Stimulated activated CD8-positive, alpha-beta memory T cell treated with anti-CD3 and anti-CD28 coated beads, Interleukin-12 subunit alpha, Interleukin-12 subunit beta, amount 100 ng/mL, for 24 hours (primary cell): ENCODE measurements around the gene DSEL.

Experiments used
- DNase-seq: peaks from one replicate; pipeline ENCODE4 v3.0.0-alpha.2; 2020; ENCODE audit errors: extremely low read depth

Gene DSEL

DNA sequence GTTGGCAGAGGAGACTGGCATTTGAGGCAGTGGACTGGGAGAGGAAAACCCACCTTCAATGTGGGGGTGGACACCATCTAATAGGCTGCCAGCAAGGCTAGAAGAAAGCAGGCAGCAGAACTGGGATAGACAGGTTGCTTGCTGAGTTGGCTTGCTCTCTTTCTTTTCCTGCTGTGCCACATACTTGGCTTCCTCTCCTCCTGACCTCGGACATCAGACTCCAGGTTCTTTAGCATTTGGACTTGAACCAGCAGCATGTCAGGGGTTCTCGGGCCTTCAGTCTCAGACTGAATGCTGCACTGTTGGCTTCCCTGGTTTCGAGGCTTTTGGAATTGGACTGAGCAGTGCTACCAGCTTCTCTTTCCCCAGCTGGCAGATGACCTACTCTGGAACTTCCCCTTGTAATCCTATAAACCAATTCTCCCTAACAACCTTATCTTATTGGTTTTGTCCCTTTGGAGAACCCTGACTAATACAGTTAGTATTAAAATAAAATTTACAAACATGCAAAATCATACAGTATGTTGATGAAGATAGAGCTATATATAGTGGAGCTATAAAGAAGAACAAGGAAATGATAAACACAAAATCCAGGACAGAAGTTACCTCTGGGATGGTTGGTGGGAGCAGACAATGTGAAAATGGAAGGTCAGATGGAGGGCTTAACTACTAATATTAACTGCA is 15.9 kb downstream of the DSEL start:
- no peak for DNase-seq

DNA sequence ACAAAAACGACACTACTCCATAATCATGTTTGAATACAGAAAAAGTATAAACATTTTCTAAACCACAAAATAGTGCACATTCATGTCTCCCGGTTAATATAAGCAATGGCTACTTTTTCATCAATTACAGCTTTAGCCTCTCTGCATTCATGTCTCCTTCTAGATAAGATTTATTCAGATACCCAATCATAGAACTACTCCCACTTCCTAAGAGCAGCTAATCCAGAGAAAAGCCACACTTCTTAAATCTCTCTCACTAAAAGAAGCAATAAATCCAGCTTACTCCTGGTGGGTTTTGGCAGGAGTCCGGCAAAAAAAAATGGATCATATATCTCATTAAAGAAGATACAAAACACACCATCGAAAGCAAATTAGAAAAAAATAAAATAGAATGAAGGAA is 20.1 kb downstream of the DSEL start:
- DNase-seq: no peak

DNA sequence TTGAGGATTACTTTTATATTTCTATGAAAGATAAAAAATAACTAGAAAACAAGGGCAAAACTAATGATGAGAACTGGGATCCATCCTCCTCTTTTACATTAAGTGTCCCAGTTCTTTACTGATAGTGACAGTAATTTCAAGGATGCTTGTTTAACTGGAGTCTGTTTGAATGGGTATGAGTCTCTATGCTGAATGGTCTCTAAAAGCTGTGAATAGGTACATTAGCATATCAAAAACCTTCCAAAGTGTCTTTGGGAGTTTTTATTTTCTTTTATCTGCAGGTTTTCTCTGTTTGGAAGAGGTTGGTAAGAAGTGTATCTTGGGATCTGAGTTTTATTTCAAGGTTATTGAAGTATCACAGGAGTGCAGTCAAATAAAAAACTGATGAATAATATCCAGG is 30.0 kb downstream of the DSEL start:
- DNase-seq: no peak

DNA sequence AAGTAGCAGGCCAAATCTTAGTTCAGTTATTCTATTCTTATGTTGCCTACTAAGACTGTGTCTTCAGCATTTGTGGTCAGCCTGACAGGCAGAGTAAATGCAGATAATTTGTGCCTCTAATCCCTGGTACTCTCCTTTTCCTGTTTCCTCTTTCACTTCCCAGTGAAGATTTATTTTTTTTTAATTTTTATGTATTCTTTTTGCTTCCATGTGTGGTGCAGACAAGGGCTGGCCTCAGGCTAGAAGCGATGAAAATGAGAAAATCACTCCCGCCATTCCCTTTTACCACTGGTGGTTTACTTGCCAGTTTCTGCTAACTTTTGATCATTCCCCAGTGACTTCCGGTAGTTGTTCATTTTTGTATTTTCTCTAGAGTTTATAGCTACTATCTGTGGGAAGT is 30.9 kb downstream of the DSEL start:
- DNase-seq: no peak

DNA sequence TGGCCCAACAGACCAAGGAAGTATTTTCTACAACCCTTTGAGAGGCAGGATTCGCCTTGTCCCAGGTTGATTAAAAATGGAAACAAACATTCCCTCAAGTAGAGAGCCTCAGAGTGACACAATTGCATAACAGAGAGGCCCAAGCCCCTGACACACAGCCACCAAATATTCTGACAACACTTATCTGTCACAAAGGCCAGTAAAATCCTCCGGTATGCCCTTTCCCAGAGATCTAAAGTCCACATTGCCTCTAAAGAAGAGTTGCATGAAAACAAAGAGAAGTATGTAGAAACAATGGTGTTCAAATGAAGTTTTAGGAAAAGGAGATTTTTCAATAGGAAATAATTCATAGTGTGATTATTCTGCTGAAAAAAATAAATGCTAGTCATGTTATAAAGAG is 32.1 kb downstream of the DSEL start:
- DNase-seq: no peak

DNA sequence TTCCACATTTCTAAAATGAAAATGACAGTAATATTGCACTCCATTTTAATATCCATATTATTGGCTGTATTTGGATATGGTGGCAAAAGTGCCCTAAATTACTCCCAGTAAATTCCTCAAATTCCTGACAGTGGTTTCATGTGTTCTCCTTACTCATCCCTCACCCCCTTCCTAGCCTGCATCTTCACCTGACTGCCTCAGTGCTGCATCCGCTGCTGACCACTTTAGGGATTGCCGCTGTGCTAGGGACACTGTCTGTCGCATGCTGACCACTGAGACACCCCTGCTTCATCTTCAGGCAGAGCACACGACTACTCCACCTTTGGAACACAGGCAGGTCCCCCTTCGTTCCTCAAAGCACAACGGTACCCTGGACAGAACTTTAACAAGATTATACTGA is 32.6 kb downstream of the DSEL start:
- no peak for DNase-seq

DNA sequence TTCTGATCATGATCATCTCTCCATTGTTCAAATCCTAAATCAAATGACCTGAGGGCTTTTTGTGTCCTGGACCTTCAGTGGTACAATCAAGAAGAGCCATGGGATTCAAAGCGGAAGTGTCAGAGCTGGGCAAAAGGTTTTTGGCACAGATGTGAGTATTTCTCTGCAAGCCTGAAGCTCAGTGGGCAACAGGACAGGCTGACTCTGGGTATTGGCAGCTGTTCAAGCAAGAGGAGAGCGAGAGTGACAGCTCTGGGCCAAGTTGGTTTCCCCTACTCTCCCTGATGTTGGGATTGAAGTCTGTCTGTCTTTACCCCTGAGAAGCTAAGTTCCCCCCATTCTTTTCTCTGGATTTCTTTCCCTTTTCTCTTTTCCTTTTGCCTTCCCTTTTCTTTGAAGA is 33.3 kb downstream of the DSEL start:
- no peak for DNase-seq

DNA sequence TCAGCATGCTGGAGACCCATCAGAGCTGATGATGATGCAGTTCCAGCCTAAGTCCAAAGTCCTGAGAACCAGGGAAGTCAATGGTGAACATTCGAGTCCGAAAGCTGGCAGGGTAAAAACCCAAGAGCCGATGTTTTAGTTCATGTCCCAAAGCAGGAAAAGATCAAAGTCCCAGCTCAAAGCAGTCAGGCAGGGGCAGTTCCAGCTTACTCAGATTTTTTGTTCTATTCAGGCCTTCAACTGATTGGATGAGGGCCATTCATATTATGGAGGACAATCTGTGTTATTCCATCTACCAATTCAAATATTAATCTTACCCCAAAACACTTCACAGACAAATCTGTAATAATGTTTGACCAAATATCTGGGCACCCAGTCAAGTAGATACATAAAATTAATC is 38.3 kb downstream of the DSEL start:
- DNase-seq: no peak

DNA sequence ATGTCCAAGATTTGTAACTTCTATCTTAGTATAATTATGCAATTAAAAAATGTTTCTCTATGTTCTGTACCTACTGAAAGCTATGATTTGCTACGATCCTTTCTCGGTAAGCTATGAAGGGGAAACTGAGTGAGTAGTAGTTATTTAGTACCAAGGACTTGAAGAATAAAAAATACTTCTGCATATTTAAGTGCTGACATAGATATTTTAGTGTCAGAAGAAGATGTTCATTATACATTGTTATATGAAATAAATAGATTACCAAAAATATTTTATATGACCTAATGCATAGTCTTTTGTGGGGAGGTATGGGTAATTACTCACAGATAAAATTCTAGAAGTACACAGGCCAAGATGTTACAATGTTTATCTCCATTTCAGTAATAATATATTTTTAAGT is 39.0 kb downstream of the DSEL start:
- DNase-seq: no peak

DNA sequence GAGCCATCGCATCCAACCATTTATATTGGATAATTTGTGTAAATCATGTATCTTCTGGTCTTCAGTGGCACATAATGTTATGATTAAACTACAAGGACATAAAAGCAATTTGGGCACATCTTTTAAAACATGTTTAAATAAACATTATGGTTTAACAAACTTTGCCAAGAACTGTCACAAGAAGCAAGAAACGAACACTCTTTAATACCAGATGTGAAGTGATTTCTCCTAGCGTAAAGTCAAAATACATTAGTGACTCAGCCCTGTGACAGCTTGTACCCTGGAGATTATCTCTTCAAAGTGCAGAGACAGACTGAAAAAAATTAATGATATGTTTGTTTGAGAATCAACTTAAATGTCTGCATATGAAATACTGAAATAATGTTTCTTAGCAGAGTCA is 39.9 kb downstream of the DSEL start:
- no peak for DNase-seq

DNA sequence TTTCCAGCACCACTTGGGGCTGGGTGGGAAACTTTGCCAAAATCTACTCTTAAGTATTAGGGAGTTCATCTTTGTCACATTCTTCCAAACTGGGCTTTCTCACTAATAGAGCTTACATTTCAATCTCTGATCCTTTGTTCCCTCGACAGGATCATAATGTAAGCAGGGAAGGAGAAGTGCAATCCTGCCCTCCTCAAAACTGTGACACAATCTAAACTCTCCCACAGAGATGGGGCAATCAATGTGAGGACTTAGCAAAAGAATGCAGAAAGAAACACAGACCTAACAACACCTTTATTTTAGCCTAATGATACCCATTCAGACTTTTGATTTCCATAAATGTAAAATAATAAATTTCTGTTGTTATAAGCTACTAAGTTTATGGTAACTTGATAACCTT is 40.8 kb downstream of the DSEL start:
- no peak for DNase-seq

DNA sequence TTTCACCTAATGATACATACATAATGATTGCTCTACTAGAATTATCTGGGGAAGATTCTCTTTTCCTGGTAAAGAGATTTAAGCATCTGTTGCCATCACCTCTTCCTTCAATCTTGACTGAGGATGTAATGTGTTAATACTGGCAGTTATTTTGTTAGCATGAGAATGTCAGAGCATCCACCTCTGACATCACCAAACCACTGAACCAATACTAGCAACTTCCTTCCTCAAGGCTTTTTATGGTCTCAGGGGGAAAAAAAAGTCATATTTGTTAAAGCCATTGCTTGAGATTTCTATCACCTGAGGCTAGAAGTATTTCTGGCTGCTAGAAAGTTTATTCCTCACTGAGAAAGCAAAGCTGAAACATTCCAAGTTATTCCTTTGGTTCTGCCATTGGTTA is 48.5 kb downstream of the DSEL start:
- DNase-seq: no peak

DNA sequence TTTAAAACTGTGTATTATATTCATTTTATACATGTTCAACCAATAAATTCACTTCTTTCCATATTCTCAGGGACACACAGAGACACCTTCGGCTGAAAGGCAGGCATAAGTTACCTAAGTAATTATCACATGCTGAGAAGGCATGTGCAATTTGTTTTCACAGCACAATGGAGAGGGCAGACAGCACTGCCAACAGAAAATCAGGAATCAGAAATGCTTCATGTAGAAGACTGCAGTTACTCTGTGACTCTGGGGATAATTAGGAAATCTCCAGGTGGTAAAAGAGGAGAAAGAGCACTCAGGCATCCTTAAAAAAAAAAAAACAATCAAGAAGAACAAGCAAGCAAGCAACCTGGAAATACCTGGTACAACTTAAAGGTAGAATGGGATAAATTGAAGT is 49.3 kb downstream of the DSEL start:
- no peak for DNase-seq

DNA sequence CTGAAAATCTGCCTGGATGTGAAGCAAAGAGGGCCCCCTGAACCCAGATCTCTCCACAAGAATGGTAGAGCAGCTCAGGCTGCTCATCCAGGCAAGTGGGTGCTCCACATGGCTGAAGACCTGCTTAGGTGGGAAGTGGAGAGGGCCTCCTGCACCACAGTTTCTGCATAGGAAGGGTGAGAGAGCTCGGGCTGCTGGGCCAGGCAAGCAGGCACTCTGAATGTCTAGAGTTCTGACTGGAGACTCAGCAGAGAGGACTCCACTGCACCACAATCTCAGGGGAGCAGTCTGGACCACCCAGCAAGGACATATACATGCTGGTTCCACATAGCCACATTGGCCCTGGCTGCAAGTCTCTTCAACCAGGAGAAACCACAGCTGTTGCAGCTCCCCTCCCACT is 52.0 kb downstream of the DSEL start:
- no peak for DNase-seq

DNA sequence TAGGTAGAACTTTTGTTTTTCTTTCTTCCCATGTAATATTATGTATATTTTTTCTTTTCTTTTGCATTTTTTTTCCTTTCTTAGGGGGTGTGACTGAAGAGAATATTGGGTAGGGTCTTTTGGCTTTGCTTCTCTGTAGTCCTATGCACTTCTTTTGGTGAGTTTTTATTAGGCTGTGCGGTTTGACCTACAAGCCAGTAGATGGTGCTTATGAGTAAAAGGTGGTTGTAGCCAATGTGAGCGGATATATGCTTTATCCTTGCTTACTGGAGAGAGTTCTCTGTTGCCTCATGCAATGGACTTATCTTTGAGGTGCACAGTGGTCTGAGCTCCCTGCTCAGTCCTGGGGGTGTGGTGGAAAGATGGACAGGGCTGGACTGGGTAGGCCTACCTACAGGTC is 52.7 kb downstream of the DSEL start:
- no peak for DNase-seq

DNA sequence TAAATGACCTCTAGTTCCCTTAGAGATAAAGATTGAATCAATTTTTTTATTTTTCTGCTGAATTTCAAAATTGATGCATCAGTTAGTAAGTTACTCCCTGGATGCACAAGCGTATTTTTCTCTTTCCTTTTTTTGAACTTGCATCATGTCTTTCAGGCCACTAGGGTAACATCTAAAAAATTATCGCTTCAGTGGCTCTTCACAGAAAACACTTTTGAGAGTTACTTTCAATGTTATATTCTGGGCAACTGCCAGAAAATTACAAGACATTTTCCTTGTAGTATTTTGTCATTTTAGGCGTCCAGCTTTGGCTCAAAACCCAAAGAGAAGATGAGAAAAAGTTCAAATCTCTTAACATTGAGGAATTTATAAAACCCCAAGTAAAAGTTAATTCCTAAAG is 59.8 kb downstream of the DSEL start:
- DNase-seq: no peak
